Memory B cell (primary cell): ENCODE results near the gene B4GAT1.

Experiments
- ATAC-seq: fragments of 150-1000 bp; cut with Tn5 transposase; 2 replicates; pipeline ENCODE4 v1.10.0; 2021; ENCODE audit warnings: low read depth, mild to moderate bottlenecking, moderate library complexity
- DNase-seq, 2 donors: peaks; one replicate each; pipeline ENCODE4 v3.0.0; 2022; ENCODE audit warnings: low spot score in 2 of 2
- H3K27ac Mint-ChIP-seq: one replicate; pipeline ENCODE4 v1.8.0; 2022; ENCODE audit warnings: mild to moderate bottlenecking, moderate library complexity, mixed read lengths
- H3K27me3 Mint-ChIP-seq: one replicate; pipeline ENCODE4 v1.8.0; 2022; ENCODE audit warnings: mixed read lengths
- H3K36me3 Mint-ChIP-seq: one replicate; pipeline ENCODE4 v1.8.0; 2022; ENCODE audit warnings: mild to moderate bottlenecking, mixed read lengths
- H3K4me1 Mint-ChIP-seq: one replicate; pipeline ENCODE4 v1.8.0; 2022; ENCODE audit warnings: mixed read lengths
- H3K4me3 Mint-ChIP-seq: one replicate; pipeline ENCODE4 v1.8.0; 2022; ENCODE audit warnings: mild to moderate bottlenecking, moderate library complexity, mixed read lengths
- H3K9me3 Mint-ChIP-seq: one replicate; pipeline ENCODE4 v1.8.0; 2022; ENCODE audit warnings: mixed read lengths

The B4GAT1 gene

GRCh38 chr11:66346476-66347424 lies 679 bp downstream of the B4GAT1 start:
- Mint-ChIP-seq H3K4me3 (peak overlapping the region; percentile 97), H3K4me1 (peaks cover 30% of the 10 kb centered on the region), H3K27me3 (no peaks in the 10 kb centered on the region), H3K9me3 (no peaks in the 10 kb centered on the region), H3K27ac (peak overlapping the region; percentile 98), H3K36me3 (peaks cover 12% of the 10 kb centered on the region)
- DNase-seq (no peak), ATAC-seq (no peak)

GRCh38 chr11:66345316-66345649 lies 2.1 kb downstream of the B4GAT1 start:
- Mint-ChIP-seq H3K9me3 (no peaks in the 10 kb centered on the region), H3K27me3 (no peaks in the 10 kb centered on the region), H3K4me1 (peaks cover 35% of the 10 kb centered on the region), H3K4me3 (peak overlapping the region; percentile 97), H3K36me3 (peaks cover 18% of the 10 kb centered on the region), H3K27ac (peak overlapping the region; percentile 98)
- ATAC-seq (peak; percentile 10), DNase-seq (no peak)

GRCh38 chr11:66344550-66345315 lies 2.7 kb downstream of the B4GAT1 start, which contains the start of gene BRMS1:
Gene BRMS1 (minus strand): TSS chr11:66345104. CDS start chr11:66342234, 2,870 bp downstream.
- Mint-ChIP-seq H3K27ac (peak within 1 kb of the TSS; percentile 98), H3K4me1 (peaks cover 35% of the 10 kb centered on the region), H3K27me3 (no peaks in the 10 kb centered on the region), H3K36me3 (peaks cover 18% of the 10 kb centered on the region), H3K9me3 (no peaks in the 10 kb centered on the region), H3K4me3 (peak within 1 kb of the TSS; percentile 97)
- DNase-seq (peak; percentile 89 to 92), ATAC-seq (peak; percentile 87)

- Mint-ChIP-seq H3K27ac (no peak overlapping the region), H3K36me3 (peaks cover 26% of the 10 kb centered on the region), H3K4me3 (peak overlapping the region; percentile 97), H3K4me1 (peaks cover 35% of the 10 kb centered on the region), H3K27me3 (no peaks in the 10 kb centered on the region), H3K9me3 (no peaks in the 10 kb centered on the region)
- ATAC-seq (no peak), DNase-seq (no peak)
Observed at GRCh38 chr11:66343176-66343575, 4.3 kb downstream of the B4GAT1 start.

- Mint-ChIP-seq H3K4me1 (peaks cover 38% of the 10 kb centered on the region), H3K4me3 (no peak overlapping the region), H3K27ac (no peak overlapping the region), H3K9me3 (no peaks in the 10 kb centered on the region), H3K36me3 (peaks cover 29% of the 10 kb centered on the region), H3K27me3 (no peaks in the 10 kb centered on the region)
- ATAC-seq (no peak), DNase-seq (no peak)
Observed at GRCh38 chr11:66341502-66342126, 5.8 kb downstream of the B4GAT1 start.

GRCh38 chr11:66340596-66341501 lies 6.6 kb downstream of the B4GAT1 start:
- no peak overlapping the region for H3K27ac Mint-ChIP-seq
- ATAC-seq, result no peak

GRCh38 chr11:66339686-66340483 lies 7.5 kb downstream of the B4GAT1 start:
- H3K27ac Mint-ChIP-seq, result no peak overlapping the region
- peaks cover 3% of the 10 kb centered on the region for H3K27me3 Mint-ChIP-seq
- ATAC-seq (no peak), DNase-seq (no peak)
- peaks cover 42% of the 10 kb centered on the region for H3K4me1 Mint-ChIP-seq
- H3K4me3 Mint-ChIP-seq, result no peak overlapping the region
- no peaks in the 10 kb centered on the region for H3K9me3 Mint-ChIP-seq
- peaks cover 29% of the 10 kb centered on the region for H3K36me3 Mint-ChIP-seq

More at GRCh38 chr11:66340596-66341501, 6.6 kb downstream of the B4GAT1 start:
- Mint-ChIP-seq H3K9me3 (no peaks in the 10 kb centered on the region), H3K27me3 (no peaks in the 10 kb centered on the region), H3K36me3 (peaks cover 29% of the 10 kb centered on the region), H3K4me1 (peaks cover 41% of the 10 kb centered on the region), H3K4me3 (no peak overlapping the region)
- DNase-seq, result no peak

- DNase-seq (no peak), ATAC-seq (no peak)
- H3K36me3 Mint-ChIP-seq, result peaks cover 29% of the 10 kb centered on the region
- no peak overlapping the region for H3K27ac Mint-ChIP-seq
- no peak overlapping the region for H3K4me3 Mint-ChIP-seq
- no peaks in the 10 kb centered on the region for H3K9me3 Mint-ChIP-seq
- H3K27me3 Mint-ChIP-seq, result peaks cover 3% of the 10 kb centered on the region
- H3K4me1 Mint-ChIP-seq, result peaks cover 39% of the 10 kb centered on the region
Observed at GRCh38 chr11:66339162-66339675, 8.2 kb downstream of the B4GAT1 start.

GRCh38 chr11:66338276-66339161 lies 8.9 kb downstream of the B4GAT1 start:
- Mint-ChIP-seq H3K36me3 (peaks cover 30% of the 10 kb centered on the region), H3K9me3 (no peaks in the 10 kb centered on the region), H3K4me3 (no peak overlapping the region), H3K27ac (no peak overlapping the region), H3K27me3 (peaks cover 4% of the 10 kb centered on the region), H3K4me1 (peaks cover 37% of the 10 kb centered on the region)
- no peak for ATAC-seq
- no peak for DNase-seq

GRCh38 chr11:66337103-66337899 lies 10.1 kb downstream of the B4GAT1 start:
- DNase-seq (no peak), ATAC-seq (no peak)
- Mint-ChIP-seq H3K27ac (no peak overlapping the region), H3K9me3 (no peaks in the 10 kb centered on the region), H3K4me1 (peaks cover 28% of the 10 kb centered on the region), H3K36me3 (peaks cover 21% of the 10 kb centered on the region), H3K27me3 (peaks cover 4% of the 10 kb centered on the region), H3K4me3 (no peak overlapping the region)
